ENCODE results near the gene APOL6.

Gene APOL6

GRCh38 chr22:35717572-35717971, 69.3 kb downstream of the APOL6 start, which contains the start of gene APOL5:
TSS of gene APOL5 (plus strand) at chr22:35717872. CDS start at chr22:35717872, 0 bp downstream.
- Histone ChIP-seq H3K4me3 (ENCODE audit: low read length) (no peak within 1 kb of the TSS), H4K20me1 (ENCODE audit: control insufficient read depth, insufficient read depth, low read depth, low read length) (no peaks in the 10 kb centered on the region), H3K4me1 (ENCODE audit: control insufficient read depth, low read length) (peaks cover 8% of the 10 kb centered on the region), H3F3A (ENCODE audit: control insufficient read depth, insufficient read depth) (no peaks in the 10 kb centered on the region; the same call in 1 of the 2 replicates), H3K9me3 (ENCODE audit: control insufficient read depth, insufficient read depth, low read length) (no peaks in the 10 kb centered on the region), H3K27ac (ENCODE audit: low read depth, low read length) (no peak within 1 kb of the TSS), H3K27me3 (ENCODE audit: control insufficient read depth, low read length) (no peaks in the 10 kb centered on the region), H3K79me2 (ENCODE audit: control insufficient read depth, low read length) (no peaks in the 10 kb centered on the region), H3K9me2 (replicated peaks; ENCODE audit: control insufficient read depth, low read length) (no peaks in the 10 kb centered on the region), H3K36me3 (ENCODE audit: control insufficient read depth, low read length) (no peaks in the 10 kb centered on the region), H3K4me2 (ENCODE audit: low read length) (no peak within 1 kb of the TSS)
- no peak for TF ChIP-seq EZH2phosphoT487 (IDR thresholded peaks at IDR 0.05; ENCODE audit: borderline replicate concordance, low read length)
- no peak for TF ChIP-seq CTCF (IDR thresholded peaks at IDR 0.05; ENCODE audit: low read depth, low read length, poor library complexity, severe bottlenecking)
